H9 (cell line): Measurements from ENCODE around the gene KIRREL3. TPM values are rescaled to one million over a fixed set of nuclear protein-coding genes. Genes with fewer than 3 reads are reported as not detected.

ENCODE experiments used
- DNase-seq: peaks from one replicate; pipeline ENCODE4 v3.0.0-alpha.2; 2017
- H2AFZ ChIP-seq: one replicate; pipeline ENCODE4 v1.6.1; 2013; ENCODE audit warnings: mild to moderate bottlenecking, low read length, control low read depth, moderate library complexity
- H2AK5ac ChIP-seq: 2 replicates; pipeline ENCODE4 v1.6.1; 2013; ENCODE audit warnings: low read length, control low read depth, mixed read lengths; ENCODE audit not compliant: insufficient read length
- H2BK120ac ChIP-seq: one replicate; pipeline ENCODE4 v1.6.1; 2013; ENCODE audit warnings: low read depth, mild to moderate bottlenecking, low read length, control low read depth, inconsistent platforms; ENCODE audit not compliant: poor library complexity, severe bottlenecking
- H2BK12ac ChIP-seq: 2 replicates; pipeline ENCODE4 v1.6.1; 2013; ENCODE audit warnings: low read length, control low read depth, mixed read lengths, low read depth; ENCODE audit not compliant: insufficient read length
- H2BK15ac ChIP-seq: 2 replicates; pipeline ENCODE4 v1.6.1; 2013; ENCODE audit warnings: low read depth, low read length, control low read depth
- H2BK20ac ChIP-seq: one replicate; pipeline ENCODE4 v1.6.1; 2013; ENCODE audit warnings: low read depth, mild to moderate bottlenecking, low read length, control low read depth, inconsistent platforms; ENCODE audit not compliant: poor library complexity, severe bottlenecking
- H2BK5ac ChIP-seq: 2 replicates; pipeline ENCODE4 v1.6.1; 2013; ENCODE audit warnings: low read length, control low read depth, mixed read lengths; ENCODE audit not compliant: insufficient read length
- H3K14ac ChIP-seq: 2 replicates; pipeline ENCODE4 v1.6.1; 2013; ENCODE audit warnings: low read length, control low read depth; ENCODE audit not compliant: insufficient read depth
- H3K18ac ChIP-seq: 2 replicates; pipeline ENCODE4 v1.6.1; 2013; ENCODE audit warnings: low read depth, mild to moderate bottlenecking, mixed read lengths, low read length, control low read depth; ENCODE audit not compliant: insufficient read length
- H3K23ac ChIP-seq: 2 replicates; pipeline ENCODE4 v1.6.1; 2013; ENCODE audit warnings: low read length, control low read depth, mixed read lengths, low read depth; ENCODE audit not compliant: insufficient read length
- H3K23me2 ChIP-seq: 2 replicates; pipeline ENCODE4 v1.6.1; 2013; ENCODE audit warnings: low read depth, mild to moderate bottlenecking, mixed read lengths, low read length, control low read depth; ENCODE audit not compliant: insufficient read length, poor library complexity, severe bottlenecking
- H3K27ac ChIP-seq: 2 replicates; pipeline ENCODE4 v1.5.1; 2013; ENCODE audit warnings: low read length, control low read depth, mixed read lengths, low read depth; ENCODE audit not compliant: insufficient read length
- H3K27me3 ChIP-seq: 2 replicates; pipeline ENCODE4 v1.6.1; 2013; ENCODE audit warnings: low read length, control low read depth, inconsistent platforms; ENCODE audit not compliant: insufficient read depth
- H3K4ac ChIP-seq: 2 replicates; pipeline ENCODE4 v1.6.1; 2013; ENCODE audit warnings: low read depth, mild to moderate bottlenecking, control low read depth, inconsistent platforms, low read length, moderate library complexity
- H3K4me1 ChIP-seq: 2 replicates; pipeline ENCODE4 v1.6.1; 2013; ENCODE audit warnings: low read length, control low read depth, inconsistent platforms; ENCODE audit not compliant: insufficient read depth
- H3K4me2 ChIP-seq: 2 replicates; pipeline ENCODE4 v1.6.1; 2013; ENCODE audit warnings: low read length, control low read depth, mixed read lengths; ENCODE audit not compliant: insufficient read length, insufficient read depth
- H3K56ac ChIP-seq: 2 replicates; pipeline ENCODE4 v1.6.1; 2013; ENCODE audit warnings: low read depth, mild to moderate bottlenecking, mixed read lengths, low read length, control low read depth; ENCODE audit not compliant: insufficient read length
- H3K79me1 ChIP-seq: 2 replicates; pipeline ENCODE4 v1.6.1; 2013; ENCODE audit warnings: low read depth, mild to moderate bottlenecking, moderate library complexity, low read length, control low read depth, inconsistent platforms; ENCODE audit not compliant: insufficient read depth, poor library complexity, severe bottlenecking
- H3K79me2 ChIP-seq: 2 replicates; pipeline ENCODE4 v1.6.1; 2013; ENCODE audit warnings: low read length, control low read depth, inconsistent platforms; ENCODE audit not compliant: insufficient read depth
- H3K9ac ChIP-seq: 2 replicates; pipeline ENCODE4 v1.6.1; 2013; ENCODE audit warnings: low read length, control low read depth, mixed read lengths; ENCODE audit not compliant: insufficient read length; ENCODE audit errors: extremely low read depth
- H3K9me3 ChIP-seq: one replicate; pipeline ENCODE4 v1.6.1; 2013; ENCODE audit warnings: low read depth, low read length, inconsistent platforms; ENCODE audit not compliant: control insufficient read depth
- H3T11ph ChIP-seq: one replicate; pipeline ENCODE4 v1.6.1; 2013; ENCODE audit warnings: mild to moderate bottlenecking, low read length, control low read depth, inconsistent platforms
- H4K20me1 ChIP-seq: one replicate; pipeline ENCODE4 v1.6.1; 2013; ENCODE audit not compliant: control insufficient read depth, insufficient read length, insufficient read depth
- H4K5ac ChIP-seq: 2 replicates; pipeline ENCODE4 v1.6.1; 2013; ENCODE audit warnings: low read depth, mild to moderate bottlenecking, mixed read lengths, low read length, control low read depth; ENCODE audit not compliant: insufficient read length
- H4K8ac ChIP-seq: replicated peaks from 2 replicates; pipeline ENCODE4 v1.6.1; 2013; ENCODE audit warnings: low read length, control low read depth, mixed read lengths, low read depth; ENCODE audit not compliant: insufficient read length
- H4K91ac ChIP-seq: 2 replicates; pipeline ENCODE4 v1.6.1; 2013; ENCODE audit warnings: low read depth, mild to moderate bottlenecking, moderate library complexity, mixed read lengths, low read length, control low read depth; ENCODE audit not compliant: insufficient read length
- H3K27ac Mint-ChIP-seq, 3 experiments: 2 replicates in 2 of 3; 3 replicates in 1 of 3; pipeline ENCODE4 v1.8.0; 2020 to 2021; ENCODE audit warnings: mixed read lengths in 3 of 3, mild to moderate bottlenecking in 1 of 3, moderate library complexity in 1 of 3
- H3K27me3 Mint-ChIP-seq: 2 replicates; pipeline ENCODE4 v1.8.0; 2021; ENCODE audit warnings: low read depth, mild to moderate bottlenecking, moderate library complexity, mixed read lengths
- H3K36me3 Mint-ChIP-seq, 3 experiments: 2 replicates in 2 of 3; 3 replicates in 1 of 3; pipeline ENCODE4 v1.8.0; 2020 to 2021; ENCODE audit warnings: low read depth in 3 of 3, mixed read lengths in 3 of 3; ENCODE audit not compliant: insufficient read depth in 1 of 3
- H3K4me1 Mint-ChIP-seq, 2 experiments: 2 replicates each; pipeline ENCODE4 v1.8.0; 2020; ENCODE audit warnings: mixed read lengths in 2 of 2
- H3K4me3 Mint-ChIP-seq, 2 experiments: 2 replicates in 1 of 2; 3 replicates in 1 of 2; pipeline ENCODE4 v1.8.0; 2020 to 2021; ENCODE audit warnings: mild to moderate bottlenecking in 2 of 2, mixed read lengths in 2 of 2, moderate library complexity in 1 of 2
- H3K9me3 Mint-ChIP-seq, 2 experiments: 2 replicates in 1 of 2; 3 replicates in 1 of 2; pipeline ENCODE4 v1.8.0; 2020; ENCODE audit warnings: mild to moderate bottlenecking in 2 of 2, mixed read lengths in 2 of 2, moderate library complexity in 1 of 2
- CTCF ChIP-seq: fragments of 200-600 bp; sonication (generic); conservative IDR thresholded peaks from 3 replicates; pipeline ENCODE4 v1.8.0; 2021; ENCODE audit warnings: antibody characterized with exemption, mild to moderate bottlenecking
- WGBS: extraction: QIAGEN DNeasy Blood & Tissue Kit; methylation state at CpG from one replicate; pipeline ENCODE4 v1.1.7; 2013; ENCODE audit warnings: missing lambda C conversion rate, low lambda C conversion rate, mixed read lengths; ENCODE audit not compliant: insufficient read length; ENCODE audit errors: extremely low coverage; 5-methylcytosine and 5-hydroxymethylcytosine counted together
- total RNA-seq: library from RNA; stranded (reverse); gene quantifications from 2 replicates; pipeline ENCODE4 v1.2.1, GENCODE V29; 2021

KIRREL3 gene
- total RNA-seq, 1 experiment from 2014 or later, result 0.17 TPM

- Histone ChIP-seq H2BK5ac (no peak overlapping the region), H3K23me2 (no peaks in the 10 kb centered on the region), H2BK12ac (no peak overlapping the region), H3K9ac (no peak overlapping the region), H3K79me1 (no peaks in the 10 kb centered on the region), H4K91ac (no peak overlapping the region), H2BK15ac (no peak overlapping the region), H3K27ac (no peak overlapping the region), H3T11ph (no peak overlapping the region), H3K56ac (no peak overlapping the region), H3K18ac (no peak overlapping the region), H2BK20ac (no peak overlapping the region), H3K4ac (no peak overlapping the region), H4K5ac (no peak overlapping the region), H3K27me3 (no peaks in the 10 kb centered on the region), H2AK5ac (no peak overlapping the region), H3K4me2 (no peak overlapping the region), H2AFZ (no peak overlapping the region), H4K8ac (no peak overlapping the region), H3K4me1 (no peaks in the 10 kb centered on the region; the same call in 1 of the 2 replicates), H3K14ac (no peak overlapping the region), H2BK120ac (no peak overlapping the region), H3K23ac (no peak overlapping the region), H3K9me3 (no peaks in the 10 kb centered on the region), H4K20me1 (no peaks in the 10 kb centered on the region), H3K79me2 (no peaks in the 10 kb centered on the region)
- Mint-ChIP-seq H3K4me1 (no peaks in the 10 kb centered on the region), H3K9me3 (no peaks in the 10 kb centered on the region), H3K36me3 (no peaks in the 10 kb centered on the region), H3K4me3 (no peak overlapping the region), H3K27me3 (peaks cover 2% of the 10 kb centered on the region), H3K27ac (no peak overlapping the region)
- no CpG with 5 or more reads among the region's 4 CpGs for WGBS
- no peak for DNase-seq
- no peak for TF ChIP-seq CTCF
These were observed 40.9 kb downstream of the KIRREL3 start for GRCh38 chr11:126959700-126960099.
